ENCODE results near the gene PECR.

PECR gene

DNA sequence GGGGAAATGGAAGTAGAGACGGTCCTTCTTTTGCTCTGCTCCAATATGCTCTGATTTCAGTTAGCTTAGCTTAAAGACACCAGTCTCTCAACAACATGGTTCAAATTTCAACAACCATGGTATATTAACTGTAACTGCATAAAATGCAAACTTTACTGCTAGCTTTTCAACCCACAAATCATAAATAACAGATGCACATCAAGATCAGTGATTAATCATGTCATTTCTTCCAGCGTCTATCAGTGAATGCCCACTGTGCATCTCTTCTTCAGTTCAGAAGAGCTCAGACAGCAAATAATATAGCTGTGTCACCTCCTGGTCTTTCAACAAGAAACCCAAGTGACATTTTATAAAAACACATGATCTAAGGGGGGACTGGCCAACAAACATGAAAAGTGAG, 12.6 kb downstream of the PECR start:
- TF ChIP-seq CTCF (IDR thresholded peaks at IDR 0.05; ENCODE audit: extremely low read depth, insufficient read depth, missing control alignments), result no peak
- no peak for DNase-seq (ENCODE audit: low spot score)
- in situ Hi-C loops (cut with MboI; ENCODE audit: low pct_unique_long_range_greater_than_20kb, low sequenced_read_pairs, unreplicated experiment), result no loop called here

DNA sequence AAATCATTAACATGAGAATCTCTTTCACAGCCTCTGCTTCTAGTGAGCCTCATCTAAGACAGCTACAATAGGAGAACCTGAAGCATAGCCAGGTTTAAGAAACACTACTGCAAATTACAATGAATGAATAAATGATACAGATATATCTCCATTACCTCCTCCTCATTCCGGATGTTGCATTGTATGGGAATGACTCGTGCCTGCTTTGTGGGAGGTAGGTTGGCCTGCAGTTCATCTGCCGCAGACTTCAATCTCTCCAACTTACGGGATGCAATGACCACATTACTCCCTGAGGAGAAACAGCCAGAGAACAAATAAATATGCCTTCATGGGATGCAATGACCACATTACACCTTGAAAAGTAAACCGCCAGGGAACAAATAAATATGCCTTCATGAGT, 15.4 kb downstream of the PECR start:
- no peak for DNase-seq (ENCODE audit: low spot score)
- TF ChIP-seq CTCF (IDR thresholded peaks at IDR 0.05; ENCODE audit: extremely low read depth, insufficient read depth, missing control alignments), result no peak
- in situ Hi-C loops (cut with MboI; ENCODE audit: low pct_unique_long_range_greater_than_20kb, low sequenced_read_pairs, unreplicated experiment), result no loop called here

DNA sequence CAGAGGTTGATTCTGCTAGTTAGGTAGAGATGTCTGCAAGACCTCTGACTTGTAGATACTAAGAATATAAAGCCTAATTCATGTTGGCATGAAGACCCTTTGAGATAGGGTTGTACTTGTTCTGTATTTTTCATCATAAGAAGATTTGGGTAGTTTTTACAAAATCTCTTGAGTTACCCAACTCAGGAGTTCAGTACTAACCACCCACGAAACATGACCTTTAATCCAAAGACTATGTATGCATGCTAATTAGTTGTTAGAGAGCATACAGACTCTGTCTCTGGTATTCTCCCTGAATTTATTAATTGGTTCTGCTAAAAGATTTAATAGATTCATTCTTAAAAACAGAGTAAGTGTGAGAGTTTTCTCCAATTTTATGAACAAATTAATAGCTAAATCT, 16.9 kb downstream of the PECR start:
- no peak for TF ChIP-seq CTCF (IDR thresholded peaks at IDR 0.05; ENCODE audit: extremely low read depth, insufficient read depth, missing control alignments)

GRCh38 chr2:216064014-216064630, 17.5 kb downstream of the PECR start:
- no peak for DNase-seq (ENCODE audit: low spot score)
- no peak for TF ChIP-seq CTCF (IDR thresholded peaks at IDR 0.05; ENCODE audit: extremely low read depth, insufficient read depth, missing control alignments)
- in situ Hi-C loops (cut with MboI; ENCODE audit: low pct_unique_long_range_greater_than_20kb, low sequenced_read_pairs, unreplicated experiment), result no loop called here

More for the DNA sequence above, 16.9 kb downstream of the PECR start:
- in situ Hi-C loops (cut with MboI; ENCODE audit: low pct_unique_long_range_greater_than_20kb, low sequenced_read_pairs, unreplicated experiment), result no loop called here
- no peak for DNase-seq (ENCODE audit: low spot score)

- no peak for DNase-seq (ENCODE audit: low spot score)
- in situ Hi-C loops (cut with MboI; ENCODE audit: low pct_unique_long_range_greater_than_20kb, low sequenced_read_pairs, unreplicated experiment), result no loop called here
- TF ChIP-seq CTCF (IDR thresholded peaks at IDR 0.05; ENCODE audit: extremely low read depth, insufficient read depth, missing control alignments), result peak; percentile 15
Measured at GRCh38 chr2:216059233-216059834, 22.3 kb downstream of the PECR start.

- TF ChIP-seq CTCF (IDR thresholded peaks at IDR 0.05; ENCODE audit: extremely low read depth, insufficient read depth, missing control alignments), result no peak
- in situ Hi-C loops (cut with MboI; ENCODE audit: low pct_unique_long_range_greater_than_20kb, low sequenced_read_pairs, unreplicated experiment), result no loop called here
- DNase-seq (ENCODE audit: low spot score), result peak; percentile 71
Measured at GRCh38 chr2:216057688-216058193, 23.9 kb downstream of the PECR start.
